ENCODE data around the gene GLIS1.

DNA sequence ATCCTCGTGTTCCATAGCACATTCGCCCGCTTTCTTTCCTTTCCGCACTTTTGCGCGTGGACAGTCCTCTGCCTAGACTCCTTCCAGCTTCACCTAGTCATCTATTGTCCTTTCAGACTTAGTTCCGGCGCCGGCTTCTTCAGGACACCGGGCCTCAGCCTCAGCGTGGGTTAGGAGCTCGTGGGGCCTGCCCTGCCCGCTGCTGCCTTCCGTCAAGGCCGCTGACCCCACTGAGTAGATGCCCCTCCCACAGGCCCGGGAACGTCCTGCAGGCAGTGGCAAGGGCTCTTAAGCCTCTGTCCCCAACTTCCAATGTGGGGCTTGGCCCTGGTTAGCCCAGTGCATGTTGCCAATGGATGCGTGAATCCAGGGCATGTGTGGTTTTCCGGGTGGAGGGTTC lies 268.4 kb downstream of the GLIS1 start:
- TF ChIP-seq EZH2 (IDR thresholded peaks at IDR 0.05) (no peak), POLR2AphosphoS5 (IDR thresholded peaks at IDR 0.05; ENCODE audit: borderline replicate concordance, low read depth, low read length) (no peak)

All from SK-N-MC (cell line).